Progenitor cell of endocrine pancreas (in vitro differentiated cells): ENCODE data around the gene ADISSP. TPM values are rescaled to one million over a fixed set of nuclear protein-coding genes. Genes with fewer than 3 reads are reported as not detected.

ENCODE experiments used
- DNase-seq: peaks from one replicate; pipeline ENCODE4 v3.0.0; 2021; ENCODE audit warnings: low spot score; ENCODE audit not compliant: unreplicated experiment
- H3K27ac Mint-ChIP-seq: 2 replicates; pipeline ENCODE4 v1.8.0; 2021; ENCODE audit warnings: mild to moderate bottlenecking, moderate library complexity, mixed read lengths
- H3K27me3 Mint-ChIP-seq: 2 replicates; pipeline ENCODE4 v1.8.0; 2021; ENCODE audit warnings: mixed read lengths
- H3K36me3 Mint-ChIP-seq: 2 replicates; pipeline ENCODE4 v1.8.0; 2022; ENCODE audit warnings: mixed read lengths; ENCODE audit not compliant: insufficient read depth
- H3K4me1 Mint-ChIP-seq: 2 replicates; pipeline ENCODE4 v1.8.0; 2021; ENCODE audit warnings: low read depth, mixed read lengths
- H3K4me3 Mint-ChIP-seq: 2 replicates; pipeline ENCODE4 v1.8.0; 2021; ENCODE audit warnings: low read depth, mild to moderate bottlenecking, moderate library complexity, mixed read lengths
- H3K9me3 Mint-ChIP-seq: 2 replicates; pipeline ENCODE4 v1.8.0; 2021; ENCODE audit warnings: low read depth, mixed read lengths
- total RNA-seq: library from RNA; stranded (reverse); gene quantifications from 2 replicates; pipeline ENCODE4 v1.2.1, GENCODE V29; 2021
- TF ChIP-seq, protein P1 (sequence below): fragments of 200-600 bp; sonication (generic); IDR thresholded peaks from one replicate; pipeline ENCODE4 v1.5.0; 2021; ENCODE audit warnings: antibody characterized with exemption, mild to moderate bottlenecking; ENCODE audit not compliant: unreplicated experiment

The ADISSP gene
- total RNA-seq, 1 donor from 2014 or later = 18.9 TPM

DNA sequence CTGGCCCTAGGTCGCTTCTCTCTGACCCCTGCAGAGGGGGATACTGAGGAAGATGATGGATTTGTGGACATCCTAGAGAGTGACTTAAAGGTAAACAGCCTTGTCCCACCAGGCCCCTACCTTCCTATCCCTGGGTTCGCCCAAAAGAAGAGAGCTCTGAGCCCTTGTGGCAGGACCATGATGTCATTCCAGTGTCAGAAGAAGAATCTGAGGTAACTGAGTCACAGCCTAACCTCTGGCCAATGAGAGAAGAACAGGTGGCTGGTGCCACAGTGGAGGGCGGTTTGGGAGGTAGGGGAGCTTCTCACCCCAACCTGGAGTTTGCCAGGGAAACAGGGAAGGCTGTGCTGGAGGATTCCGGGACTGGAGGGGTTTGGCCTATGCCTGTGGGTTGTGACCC, 33.7 kb upstream of the ADISSP start:
- TF ChIP-seq, protein P1, sequence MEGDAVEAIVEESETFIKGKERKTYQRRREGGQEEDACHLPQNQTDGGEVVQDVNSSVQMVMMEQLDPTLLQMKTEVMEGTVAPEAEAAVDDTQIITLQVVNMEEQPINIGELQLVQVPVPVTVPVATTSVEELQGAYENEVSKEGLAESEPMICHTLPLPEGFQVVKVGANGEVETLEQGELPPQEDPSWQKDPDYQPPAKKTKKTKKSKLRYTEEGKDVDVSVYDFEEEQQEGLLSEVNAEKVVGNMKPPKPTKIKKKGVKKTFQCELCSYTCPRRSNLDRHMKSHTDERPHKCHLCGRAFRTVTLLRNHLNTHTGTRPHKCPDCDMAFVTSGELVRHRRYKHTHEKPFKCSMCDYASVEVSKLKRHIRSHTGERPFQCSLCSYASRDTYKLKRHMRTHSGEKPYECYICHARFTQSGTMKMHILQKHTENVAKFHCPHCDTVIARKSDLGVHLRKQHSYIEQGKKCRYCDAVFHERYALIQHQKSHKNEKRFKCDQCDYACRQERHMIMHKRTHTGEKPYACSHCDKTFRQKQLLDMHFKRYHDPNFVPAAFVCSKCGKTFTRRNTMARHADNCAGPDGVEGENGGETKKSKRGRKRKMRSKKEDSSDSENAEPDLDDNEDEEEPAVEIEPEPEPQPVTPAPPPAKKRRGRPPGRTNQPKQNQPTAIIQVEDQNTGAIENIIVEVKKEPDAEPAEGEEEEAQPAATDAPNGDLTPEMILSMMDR = no peak
- no peak for DNase-seq
- peaks cover 21% of the 10 kb centered on the region for H3K36me3 Mint-ChIP-seq
- H3K4me1 Mint-ChIP-seq = peaks cover 39% of the 10 kb centered on the region
- no peak overlapping the region for H3K4me3 Mint-ChIP-seq
- H3K9me3 Mint-ChIP-seq = no peaks in the 10 kb centered on the region
- no peak overlapping the region for H3K27ac Mint-ChIP-seq
- no peaks in the 10 kb centered on the region for H3K27me3 Mint-ChIP-seq

DNA sequence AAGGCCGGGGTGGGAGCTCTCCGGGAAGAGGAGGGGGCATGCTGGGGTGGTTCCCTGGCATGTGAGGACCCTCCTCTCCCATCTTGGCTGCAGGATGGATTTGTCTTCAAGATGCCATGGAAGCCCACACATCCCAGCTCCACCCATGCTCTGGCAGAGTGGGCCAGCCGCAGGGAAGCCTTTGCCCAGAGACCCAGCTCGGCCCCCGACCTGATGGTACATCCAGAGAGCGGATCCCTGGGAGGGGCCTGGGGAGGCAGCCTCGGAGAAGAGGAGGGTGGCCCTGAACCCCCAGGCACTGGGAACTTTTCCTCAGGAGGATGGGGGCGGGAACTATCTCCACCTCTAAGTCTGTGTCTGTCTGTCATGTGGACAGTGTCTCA, 33.3 kb upstream of the ADISSP start:
- H3K4me1 Mint-ChIP-seq = peaks cover 37% of the 10 kb centered on the region
- H3K27me3 Mint-ChIP-seq = no peaks in the 10 kb centered on the region
- H3K9me3 Mint-ChIP-seq = no peaks in the 10 kb centered on the region
- TF ChIP-seq, protein P1 = no peak
- DNase-seq = no peak
- H3K27ac Mint-ChIP-seq = no peak overlapping the region
- no peak overlapping the region for H3K4me3 Mint-ChIP-seq
- H3K36me3 Mint-ChIP-seq = peaks cover 21% of the 10 kb centered on the region

DNA sequence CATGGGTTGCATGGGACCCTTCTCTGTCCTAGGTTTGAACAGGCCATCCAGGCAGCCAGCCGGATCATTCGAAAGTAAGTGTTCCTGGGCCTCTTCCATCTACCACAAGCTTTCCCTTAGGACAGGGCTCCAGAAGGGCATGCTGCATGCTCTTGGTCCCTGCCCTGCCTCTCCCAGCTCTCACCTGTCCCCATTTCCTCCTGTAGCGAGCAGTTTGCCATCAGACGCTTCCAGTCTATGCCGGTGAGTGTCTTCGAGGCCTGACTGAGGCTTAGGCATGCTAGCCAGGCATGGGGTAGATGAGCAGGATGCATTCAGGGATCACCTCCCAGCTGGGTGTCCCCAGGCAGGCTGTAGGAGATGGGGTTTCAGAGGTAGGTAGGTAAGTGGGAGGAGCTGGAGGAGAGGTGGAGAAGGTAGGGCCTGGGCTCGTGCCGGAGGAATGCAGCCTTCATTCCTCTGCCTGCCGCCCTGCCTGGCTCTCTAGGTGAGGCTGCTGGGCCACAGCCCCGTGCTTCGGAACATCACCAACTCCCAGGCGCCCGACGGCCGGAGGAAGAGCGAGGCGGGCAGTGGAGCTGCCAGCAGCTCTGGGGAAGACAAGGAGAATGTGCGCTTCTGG, 32.8 kb upstream of the ADISSP start:
- DNase-seq = no peak
- Mint-ChIP-seq H3K27ac (peak overlapping the region; percentile 95), H3K27me3 (no peaks in the 10 kb centered on the region), H3K4me3 (peak overlapping the region; percentile 14), H3K4me1 (peaks cover 35% of the 10 kb centered on the region), H3K9me3 (no peaks in the 10 kb centered on the region), H3K36me3 (peaks cover 18% of the 10 kb centered on the region)
- TF ChIP-seq, protein P1 = no peak

DNA sequence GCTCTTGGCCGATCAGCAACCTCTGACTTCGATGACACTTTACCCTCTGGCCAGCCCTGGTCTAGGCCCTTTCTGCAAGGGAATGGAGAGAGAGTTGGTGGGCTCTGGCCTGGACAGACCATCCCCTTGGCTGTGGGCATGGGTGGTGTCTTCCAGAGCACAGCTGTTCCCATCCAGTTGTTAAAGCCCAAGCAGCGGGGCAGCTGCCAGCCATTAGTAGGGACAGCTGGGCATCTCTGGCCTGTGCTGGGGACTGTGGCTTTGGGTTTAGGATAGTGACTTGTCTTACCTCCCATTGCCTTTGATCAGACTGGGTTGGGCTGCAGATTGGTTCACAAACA, 31.3 kb upstream of the ADISSP start:
- Mint-ChIP-seq H3K27ac (peak overlapping the region; percentile 95), H3K9me3 (no peaks in the 10 kb centered on the region), H3K4me1 (peaks cover 35% of the 10 kb centered on the region), H3K36me3 (peaks cover 10% of the 10 kb centered on the region), H3K4me3 (no peak overlapping the region), H3K27me3 (no peaks in the 10 kb centered on the region)
- TF ChIP-seq, protein P1 = no peak
- no peak for DNase-seq

DNA sequence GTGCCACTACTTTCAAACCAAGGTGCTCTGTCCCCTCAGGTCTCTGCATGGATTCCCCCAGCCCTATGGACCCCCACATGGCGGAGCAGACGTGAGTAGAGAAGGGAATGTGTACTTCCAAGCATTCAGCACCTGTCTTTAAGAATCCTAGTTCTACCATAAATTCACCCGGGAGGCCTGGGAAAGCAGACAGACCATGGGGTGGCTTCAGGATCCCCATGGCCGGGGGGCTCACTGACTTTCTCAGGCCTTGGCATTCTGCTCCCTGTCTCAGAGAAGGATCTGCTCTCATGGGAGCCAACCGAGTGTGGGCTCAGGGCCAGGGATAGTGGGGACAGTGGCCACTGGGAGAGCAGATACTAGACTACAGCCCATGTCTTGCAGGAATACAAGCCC, 30.8 kb upstream of the ADISSP start:
- TF ChIP-seq, protein P1 = no peak
- Mint-ChIP-seq H3K36me3 (peaks cover 7% of the 10 kb centered on the region), H3K4me1 (peaks cover 35% of the 10 kb centered on the region), H3K27me3 (no peaks in the 10 kb centered on the region), H3K4me3 (peak overlapping the region; percentile 74), H3K9me3 (no peaks in the 10 kb centered on the region), H3K27ac (no peak overlapping the region)
- DNase-seq = no peak
